HepG2 (cell line): ENCODE data around the gene GALNT9. TPM values are rescaled to one million over a fixed set of nuclear protein-coding genes. Genes with fewer than 3 reads are reported as not detected.

Experiments
- ATAC-seq: fragments of 200-7000 bp; cut with Tn5 transposase; 3 replicates; pipeline ENCODE4 v1.9.1; 2020; ENCODE audit warnings: mild to moderate bottlenecking, moderate library complexity
- BruUV-seq: library from RNA; stranded (reverse); fragments of 400-500 nt; replicated peaks from 2 replicates; lab custom pipeline; 2021; lab: Mats Ljungman, UMichigan
- CTCF ChIA-PET: fragments of 300-600 bp; formaldehyde crosslinking; extraction: SDS; loops from one replicate; lab custom pipeline; 2021; ENCODE audit warnings: low total read pairs, inconsistent platforms, low intra/inter-chr PET ratio; lab: Yijun Ruan, JAX
- POLR2A ChIA-PET: fragments of 350-600 bp; sonication (Branson Sonifier 250); formaldehyde crosslinking; loops from one replicate; lab custom pipeline; 2020; ENCODE audit warnings: antibody characterized with exemption, inconsistent platforms; lab: Yijun Ruan, JAX
- DNase-seq: peaks from one replicate; pipeline ENCODE4 v3.0.0-alpha.2; 2015; ENCODE audit warnings: low spot score
- FAIRE-seq: peaks from 3 replicates; lab custom pipeline; 2011; peaks lifted over from hg19 to GRCh38; lab: Jason Lieb, UNC
- H2AFZ ChIP-seq: one replicate; pipeline ENCODE4 v1.6.1; 2011; ENCODE audit warnings: low read length, inconsistent platforms
- H3K27ac ChIP-seq: fragments of 300-600 bp; 3 replicates; pipeline ENCODE4 v1.8.0; 2011; ENCODE audit warnings: mixed run types, mild to moderate bottlenecking, mixed read lengths, low read length, inconsistent platforms; ENCODE audit not compliant: insufficient read depth; ENCODE audit errors: extremely low read length
- H3K27me3 ChIP-seq, 2 experiments: fragments of 200-600 bp in 1 of 2; 2 replicates in 1 of 2; 3 replicates in 1 of 2; pipeline versions ENCODE4 v1.6.0 to v1.8.0; 2011; ENCODE audit warnings: low read length in 2 of 2, mild to moderate bottlenecking in 2 of 2, moderate library complexity in 2 of 2, inconsistent platforms in 1 of 2; ENCODE audit not compliant: insufficient read depth in 2 of 2, control insufficient read depth in 1 of 2
- H3K36me3 ChIP-seq, 2 experiments: fragments of 200-600 bp in 1 of 2; replicated peaks in 1 of 2; 2 replicates in 1 of 2; 3 replicates in 1 of 2; pipeline versions ENCODE4 v1.5.1 to v1.8.0; 2011; ENCODE audit warnings: low read length in 2 of 2, inconsistent platforms in 1 of 2; ENCODE audit not compliant: insufficient read depth in 2 of 2, control insufficient read depth in 1 of 2
- H3K4me1 ChIP-seq: 2 replicates; pipeline ENCODE4 v1.5.1; 2012; ENCODE audit warnings: low read length, inconsistent platforms; ENCODE audit not compliant: insufficient read depth
- H3K4me2 ChIP-seq: 2 replicates; pipeline ENCODE4 v1.6.0; 2011; ENCODE audit warnings: low read depth, low read length, inconsistent platforms
- H3K4me3 ChIP-seq, 3 experiments: fragments of 200-600 bp in 1 of 3; sonication (generic), shearing (Covaris generic) in 1 of 3; replicated peaks in 1 of 3; 2 replicates each; pipeline ENCODE4 v1.5.1; 2011 to 2016; ENCODE audit warnings: low read length in 3 of 3, inconsistent platforms in 2 of 3, low read depth in 2 of 3, mild to moderate bottlenecking in 2 of 3, control low read depth in 1 of 3, mixed read lengths in 1 of 3; ENCODE audit not compliant: insufficient read depth in 1 of 3
- H3K79me2 ChIP-seq: one replicate; pipeline ENCODE4 v1.6.1; 2011; ENCODE audit warnings: low read length, inconsistent platforms; ENCODE audit not compliant: insufficient read depth
- H3K9ac ChIP-seq: 2 replicates; pipeline ENCODE4 v1.6.0; 2011; ENCODE audit warnings: mild to moderate bottlenecking, low read depth, low read length, inconsistent platforms; ENCODE audit not compliant: insufficient read depth
- H3K9me3 ChIP-seq: 2 replicates; pipeline ENCODE4 v1.5.1; 2012; ENCODE audit warnings: mild to moderate bottlenecking, low read length
- H4K20me1 ChIP-seq: 2 replicates; pipeline ENCODE4 v1.6.0; 2011; ENCODE audit warnings: inconsistent platforms, mild to moderate bottlenecking, low read length, moderate library complexity; ENCODE audit not compliant: insufficient read depth
- E2F1 ChIP-seq: sonication (generic); formaldehyde crosslinking; IDR thresholded peaks from 2 replicates; pipeline ENCODE4 v1.5.0; 2020; ENCODE audit warnings: missing genetic modification reagents
- GMEB2 ChIP-seq: IDR thresholded peaks from 2 replicates; pipeline ENCODE4 v1.6.1; 2016; ENCODE audit warnings: missing biosample characterization, missing genetic modification reagents, low read depth
- HOXA9 ChIP-seq: sonication (generic); formaldehyde crosslinking; IDR thresholded peaks from 2 replicates; pipeline ENCODE4 v1.8.1; 2022; ENCODE audit warnings: missing genetic modification reagents, mild to moderate bottlenecking, moderate library complexity, borderline replicate concordance
- KDM3A ChIP-seq: IDR thresholded peaks from 2 replicates; pipeline ENCODE4 v1.6.1; 2018; ENCODE audit warnings: low read depth, missing compliant biosample characterization
- MLX ChIP-seq: IDR thresholded peaks from 2 replicates; pipeline ENCODE4 v1.6.1; 2016
- MTERF4 ChIP-seq: sonication (generic); formaldehyde crosslinking; IDR thresholded peaks from 2 replicates; pipeline ENCODE4 v1.8.0; 2023; ENCODE audit warnings: mild to moderate bottlenecking, missing genetic modification reagents
- PAWR ChIP-seq: sonication (generic); formaldehyde crosslinking; IDR thresholded peaks from 2 replicates; pipeline ENCODE4 v1.4.0; 2020; ENCODE audit warnings: missing genetic modification reagents, mild to moderate bottlenecking, borderline replicate concordance
- PHF21A ChIP-seq: sonication (generic); formaldehyde crosslinking; IDR thresholded peaks from 2 replicates; pipeline ENCODE4 v1.5.0; 2020; ENCODE audit warnings: mild to moderate bottlenecking, missing genetic modification reagents
- RBAK ChIP-seq: sonication (generic); formaldehyde crosslinking; IDR thresholded peaks from 2 replicates; pipeline ENCODE4 v1.5.1; 2020; ENCODE audit warnings: mild to moderate bottlenecking, missing genetic modification reagents
- RBM22 ChIP-seq: fragments of 200-400 bp; formaldehyde crosslinking; optimal IDR thresholded peaks from 2 replicates; pipeline ENCODE3; 2017; ENCODE audit warnings: mild to moderate bottlenecking, low read length, moderate library complexity
- THYN1 ChIP-seq: sonication (generic); formaldehyde crosslinking; IDR thresholded peaks from 2 replicates; pipeline ENCODE4 v1.8.1; 2023; ENCODE audit warnings: low read depth, mild to moderate bottlenecking, moderate library complexity, missing genetic modification reagents, borderline replicate concordance
- ZFP82 ChIP-seq: sonication (generic); formaldehyde crosslinking; IDR thresholded peaks from 2 replicates; pipeline ENCODE4 v1.5.1; 2020; ENCODE audit warnings: mild to moderate bottlenecking, missing genetic modification reagents, borderline replicate concordance
- ZNF367 ChIP-seq: sonication (generic); formaldehyde crosslinking; IDR thresholded peaks from 2 replicates; pipeline ENCODE4 v1.4.0; 2020; ENCODE audit warnings: missing genetic modification reagents, borderline replicate concordance
- ZNF513 ChIP-seq: sonication (generic); formaldehyde crosslinking; conservative IDR thresholded peaks from 2 replicates; pipeline ENCODE4 v1.5.0; 2020; ENCODE audit warnings: missing genetic modification reagents
- ZNF562 ChIP-seq: sonication (generic); formaldehyde crosslinking; IDR thresholded peaks from 2 replicates; pipeline ENCODE4 v1.8.0; 2022; ENCODE audit warnings: missing genetic modification reagents, borderline replicate concordance
- ZNF567 ChIP-seq: sonication (generic); formaldehyde crosslinking; IDR thresholded peaks from 2 replicates; pipeline ENCODE4 v1.8.1; 2023; ENCODE audit warnings: mild to moderate bottlenecking, missing genetic modification reagents, borderline replicate concordance
- WGBS: methylation state at CpG from one replicate; pipeline ENCODE4 v1.1.6; 2017; ENCODE audit warnings: low lambda C conversion rate; 5-methylcytosine and 5-hydroxymethylcytosine counted together
- in situ Hi-C: cut with HindIII; loops from 2 replicates; pipeline ENCODE4 v1.10.0; 2017; ENCODE audit warnings: low pct_unique_long_range_greater_than_20kb; ENCODE audit not compliant: extremely low pct_ligation_motif_present
- intact Hi-C: fragments of 100-400 bp; cut with micrococcal nuclease; formaldehyde crosslinking; loops from one replicate; pipeline ENCODE4 v1.10.0; 2022; ENCODE audit not compliant: unreplicated experiment
- polyA plus RNA-seq, 8 experiments: library from polyadenylated mRNA; depleted of rRNA in 3 of 8; stranded (reverse) in 7 of 8; unstranded in 1 of 8; fragments of >200 nt; fragmentation: Illumina TruSeq in 4 of 8; extraction: Trizol in 4 of 8; gene quantifications; 2 replicates each; pipeline versions ENCODE4 v1.2.1 to v1.2.3, GENCODE V29; 2011 to 2016; ENCODE audit warnings: low read depth in 4 of 8, missing spikeins in 1 of 8, mixed read lengths in 1 of 8; ENCODE audit not compliant: insufficient read depth in 1 of 8
- total RNA-seq, 5 experiments: library from RNA; depleted of rRNA; stranded (reverse); fragments of >200 nt; fragmentation: Illumina TruSeq; extraction: Trizol; gene quantifications; 2 replicates each; pipeline ENCODE4 v1.2.3, GENCODE V29; 2016; ENCODE audit warnings: low read depth in 1 of 5

The GALNT9 gene
- total and polyA plus RNA-seq, 2 of the 13 experiments (the other 11 are each of a cell fraction or from before 2014, with no cell fraction given), result 0.04 TPM; not detected in 1

GRCh38 chr12:132230381-132230780, 99.0 kb downstream of the GALNT9 start (continued):
- no peak for TF ChIP-seq ZNF567 (CRISPR knock-in tag)
- TF ChIP-seq ZNF367 (CRISPR knock-in tag), result no peak
- no peak for TF ChIP-seq PAWR
- TF ChIP-seq ZNF513 (CRISPR knock-in tag), result no peak
- TF ChIP-seq E2F1 (CRISPR knock-in tag), result no peak
- TF ChIP-seq KDM3A (CRISPR knock-in tag), result no peak

- Histone ChIP-seq H3K36me3 (no peaks in the 10 kb centered on the region), H3K4me2 (no peak overlapping the region), H3K9me3 (no peaks in the 10 kb centered on the region), H4K20me1 (peaks cover 4% of the 10 kb centered on the region; the same call in 1 of the 2 replicates), H3K9ac (no peak overlapping the region), H3K79me2 (no peaks in the 10 kb centered on the region), H3K27me3 (peaks cover 7 to 42% of the 10 kb centered on the region in 2 experiments; a peak in 4 of 5 replicates), H2AFZ (no peak overlapping the region), H3K4me3 (no peak overlapping the region), H3K27ac (no peak overlapping the region), H3K4me1 (no peaks in the 10 kb centered on the region)
- ATAC-seq (no peak), FAIRE-seq (no peak), DNase-seq (no peak)
- ChIA-PET POLR2A (no interaction called here), CTCF (no interaction called here)
- TF ChIP-seq ZNF562 (CRISPR knock-in tag), result no peak
- TF ChIP-seq MTERF4, result no peak
- no peak for TF ChIP-seq PHF21A
- TF ChIP-seq THYN1, result no peak
- no peak for TF ChIP-seq MLX (CRISPR knock-in tag)
- no peak for TF ChIP-seq GMEB2 (CRISPR knock-in tag)
- TF ChIP-seq HOXA9, result no peak
- no peak for TF ChIP-seq ZFP82 (CRISPR knock-in tag)
- TF ChIP-seq RBAK, result no peak
- TF ChIP-seq RBM22, result no peak
- intact Hi-C loops (no loop called here), in situ Hi-C loops (no loop called here)
- BruUV-seq, result no TSS peak
- WGBS, result 14% methylated on average over 9 of the region's 17 CpGs
Measured at GRCh38 chr12:132229926-132230325, 99.5 kb downstream of the GALNT9 start.
